ENCODE results near the gene MRPL51. TPM values are rescaled to one million over a fixed set of nuclear protein-coding genes. Genes with fewer than 3 reads are reported as not detected.
A peak's percentile ranks its signal among the peaks of the same experiment; 100 is the strongest.

MRPL51 gene
- total and polyA plus RNA-seq, 5 donors, result 180 to 233 (median 196) TPM

DNA sequence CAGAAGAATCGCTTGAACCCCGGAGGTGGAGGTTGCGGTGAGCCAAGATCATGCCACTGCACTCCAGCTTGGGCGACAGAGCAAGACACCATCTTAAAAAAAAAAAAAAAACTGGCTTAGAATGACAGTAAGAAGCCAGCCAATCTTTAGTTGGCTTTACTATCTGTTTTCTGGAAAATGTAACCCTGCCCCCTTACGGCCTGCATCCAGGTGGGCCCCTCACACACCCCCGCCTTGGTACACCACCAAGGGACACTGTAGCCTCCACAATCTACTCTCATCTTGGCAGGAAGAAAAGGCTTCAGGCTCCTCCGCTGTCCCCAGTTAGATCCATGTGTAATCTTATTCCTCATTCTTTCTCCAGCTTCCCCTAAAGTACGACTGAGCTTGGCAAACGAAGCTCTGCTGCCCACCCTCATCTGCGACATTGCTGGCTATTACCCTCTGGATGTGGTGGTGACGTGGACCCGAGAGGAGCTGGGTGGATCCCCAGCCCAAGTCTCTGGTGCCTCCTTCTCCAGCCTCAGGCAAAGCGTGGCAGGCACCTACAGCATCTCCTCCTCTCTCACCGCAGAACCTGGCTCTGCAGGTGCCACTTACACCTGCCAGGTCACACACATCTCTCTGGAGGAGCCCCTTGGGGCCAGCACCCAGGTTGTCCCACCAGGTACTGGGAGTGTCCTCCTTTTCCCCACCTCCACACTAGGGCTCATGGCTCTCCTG, 34.6 kb downstream of the MRPL51 start:
- Histone ChIP-seq H3K27ac (ENCODE audit: low read length) (no peak overlapping the region), H3K9me3 (ENCODE audit: control insufficient read depth, low read length) (no peaks in the 10 kb centered on the region), H3K4me1 (ENCODE audit: control insufficient read depth, insufficient read depth, low read length) (peaks cover 4% of the 10 kb centered on the region), H3K27me3 (ENCODE audit: control insufficient read depth, insufficient read depth) (no peaks in the 10 kb centered on the region), H3K4me3 (ENCODE audit: low read length) (no peak overlapping the region)
- intact Hi-C loops (cut with DNase I), result no loop called here
- no peak for ATAC-seq
- DNase-seq, result no peak
- 93% methylated on average over 14 of the region's 14 CpGs for WGBS

DNA sequence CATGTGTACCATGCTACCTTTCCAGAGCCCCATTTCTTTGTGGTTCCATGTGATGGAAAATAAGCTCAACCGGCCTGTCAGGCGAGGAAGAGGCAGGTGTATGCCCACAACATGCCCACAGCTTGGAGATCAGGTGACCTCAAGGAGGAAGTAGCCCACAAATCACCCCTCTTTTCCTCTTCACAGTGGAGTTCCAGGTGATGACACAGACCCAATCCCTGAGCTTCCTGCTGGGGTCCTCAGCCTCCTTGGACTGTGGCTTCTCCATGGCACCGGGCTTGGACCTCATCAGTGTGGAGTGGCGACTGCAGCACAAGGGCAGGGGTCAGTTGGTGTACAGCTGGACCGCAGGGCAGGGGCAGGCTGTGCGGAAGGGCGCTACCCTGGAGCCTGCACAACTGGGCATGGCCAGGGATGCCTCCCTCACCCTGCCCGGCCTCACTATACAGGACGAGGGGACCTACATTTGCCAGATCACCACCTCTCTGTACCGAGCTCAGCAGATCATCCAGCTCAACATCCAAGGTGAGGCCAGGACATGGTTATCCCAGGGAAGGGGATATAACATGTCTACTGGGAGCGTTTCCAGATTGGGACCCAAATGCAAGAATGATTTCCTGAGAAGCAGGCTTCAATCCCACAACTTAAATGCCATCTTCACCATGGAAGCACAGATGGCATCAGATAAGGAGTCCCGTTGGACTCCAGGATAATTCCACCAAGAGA, 35.7 kb downstream of the MRPL51 start:
- no peaks in the 10 kb centered on the region for H3K9me3 ChIP-seq (ENCODE audit: control insufficient read depth, low read length)
- DNase-seq, result no peak
- H3K4me3 ChIP-seq (ENCODE audit: low read length), result no peak overlapping the region
- no peak for ATAC-seq
- WGBS, result 92% methylated on average over 12 of the region's 12 CpGs
- H3K27me3 ChIP-seq (ENCODE audit: control insufficient read depth, insufficient read depth), result no peaks in the 10 kb centered on the region
- peaks cover 7% of the 10 kb centered on the region for H3K4me1 ChIP-seq (ENCODE audit: control insufficient read depth, insufficient read depth, low read length)
- intact Hi-C loops (cut with DNase I), result no loop called here
- H3K27ac ChIP-seq (ENCODE audit: low read length), result no peak overlapping the region

DNA sequence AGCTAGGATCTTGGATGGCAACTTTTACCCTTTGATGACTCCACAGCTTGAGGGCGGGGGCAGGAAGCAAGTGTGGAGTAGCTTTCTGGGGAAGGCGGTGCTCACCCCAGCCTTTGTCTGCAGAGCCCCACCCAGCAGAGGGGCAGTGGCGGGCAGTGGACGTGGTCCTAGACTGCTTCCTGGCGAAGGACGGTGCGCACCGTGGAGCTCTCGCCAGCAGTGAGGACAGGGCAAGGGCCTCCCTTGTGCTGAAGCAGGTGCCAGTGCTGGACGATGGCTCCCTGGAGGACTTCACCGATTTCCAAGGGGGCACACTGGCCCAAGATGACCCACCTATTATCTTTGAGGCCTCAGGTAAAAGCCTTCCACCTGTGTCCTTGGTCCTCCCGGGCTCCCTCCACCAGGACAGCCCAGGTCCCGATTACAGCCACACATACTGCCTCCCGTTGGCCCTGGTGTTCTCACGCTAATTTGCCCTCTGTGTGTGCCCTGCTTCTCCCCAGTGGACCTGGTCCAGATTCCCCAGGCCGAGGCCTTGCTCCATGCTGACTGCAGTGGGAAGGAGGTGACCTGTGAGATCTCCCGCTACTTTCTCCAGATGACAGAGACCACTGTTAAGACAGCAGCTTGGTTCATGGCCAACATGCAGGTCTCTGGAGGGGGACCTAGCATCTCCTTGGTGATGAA, 40.0 kb downstream of the MRPL51 start:
- intact Hi-C loops (cut with DNase I), result no loop called here
- DNase-seq (peak; percentile 65 to 82 (median 75)), ATAC-seq (peak; percentile 23 to 71)
- no peaks in the 10 kb centered on the region for H3K27me3 ChIP-seq (ENCODE audit: control insufficient read depth, insufficient read depth)
- no peaks in the 10 kb centered on the region for H3K9me3 ChIP-seq (ENCODE audit: control insufficient read depth, low read length)
- WGBS, result 48% methylated on average over 17 of the region's 17 CpGs
- peaks cover 3% of the 10 kb centered on the region for H3K4me1 ChIP-seq (ENCODE audit: control insufficient read depth, insufficient read depth, low read length)
- H3K4me3 ChIP-seq (ENCODE audit: low read length), result peak overlapping the region; percentile 57
- peak overlapping the region; percentile 99 for H3K27ac ChIP-seq (ENCODE audit: low read length)

DNA sequence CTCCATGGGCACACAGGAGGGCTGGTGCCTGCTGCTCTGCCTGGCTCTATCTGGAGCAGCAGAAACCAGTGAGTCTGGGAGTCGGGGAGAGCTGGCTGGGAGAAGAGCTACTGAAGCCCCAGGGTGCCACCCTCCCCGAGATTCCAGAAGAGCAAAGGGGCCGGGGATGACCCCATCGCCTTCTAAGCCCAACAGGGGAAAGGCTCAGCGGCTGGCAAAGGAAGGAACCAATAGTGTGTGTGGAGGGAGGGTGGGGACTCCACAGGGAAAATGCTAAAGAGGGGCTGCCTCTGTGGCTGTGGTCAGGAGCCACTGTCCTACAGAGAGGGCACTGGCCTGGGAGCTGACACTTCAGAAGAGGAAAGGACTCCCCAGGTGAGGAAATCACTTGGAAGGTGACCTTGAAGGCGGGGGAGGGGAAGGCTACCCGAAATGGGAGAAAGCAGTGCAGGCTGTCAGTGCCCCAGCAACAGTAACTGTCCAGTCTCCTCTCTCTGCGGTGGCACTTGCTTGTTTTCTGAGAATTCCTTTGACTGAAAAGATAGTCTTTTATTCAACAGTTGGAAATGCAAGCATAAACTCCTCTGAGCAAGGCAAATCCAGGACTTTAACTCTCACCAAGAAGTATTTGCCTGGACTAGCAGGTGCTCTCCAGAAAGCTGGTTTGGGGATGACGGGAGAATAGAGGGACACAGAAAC, 40.7 kb downstream of the MRPL51 start:
- H3K9me3 ChIP-seq (ENCODE audit: control insufficient read depth, low read length), result no peaks in the 10 kb centered on the region
- H3K4me1 ChIP-seq (ENCODE audit: control insufficient read depth, insufficient read depth, low read length), result peaks cover 3% of the 10 kb centered on the region
- no peaks in the 10 kb centered on the region for H3K27me3 ChIP-seq (ENCODE audit: control insufficient read depth, insufficient read depth)
- H3K27ac ChIP-seq (ENCODE audit: low read length), result peak overlapping the region; percentile 99
- intact Hi-C loops (cut with DNase I), result no loop called here
- ATAC-seq (peak; percentile 24 to 48), DNase-seq (peak in 1 of 3 donors; percentile 72)
- WGBS, result 9% methylated on average over 9 of the region's 9 CpGs
- peak overlapping the region; percentile 57 for H3K4me3 ChIP-seq (ENCODE audit: low read length)

DNA sequence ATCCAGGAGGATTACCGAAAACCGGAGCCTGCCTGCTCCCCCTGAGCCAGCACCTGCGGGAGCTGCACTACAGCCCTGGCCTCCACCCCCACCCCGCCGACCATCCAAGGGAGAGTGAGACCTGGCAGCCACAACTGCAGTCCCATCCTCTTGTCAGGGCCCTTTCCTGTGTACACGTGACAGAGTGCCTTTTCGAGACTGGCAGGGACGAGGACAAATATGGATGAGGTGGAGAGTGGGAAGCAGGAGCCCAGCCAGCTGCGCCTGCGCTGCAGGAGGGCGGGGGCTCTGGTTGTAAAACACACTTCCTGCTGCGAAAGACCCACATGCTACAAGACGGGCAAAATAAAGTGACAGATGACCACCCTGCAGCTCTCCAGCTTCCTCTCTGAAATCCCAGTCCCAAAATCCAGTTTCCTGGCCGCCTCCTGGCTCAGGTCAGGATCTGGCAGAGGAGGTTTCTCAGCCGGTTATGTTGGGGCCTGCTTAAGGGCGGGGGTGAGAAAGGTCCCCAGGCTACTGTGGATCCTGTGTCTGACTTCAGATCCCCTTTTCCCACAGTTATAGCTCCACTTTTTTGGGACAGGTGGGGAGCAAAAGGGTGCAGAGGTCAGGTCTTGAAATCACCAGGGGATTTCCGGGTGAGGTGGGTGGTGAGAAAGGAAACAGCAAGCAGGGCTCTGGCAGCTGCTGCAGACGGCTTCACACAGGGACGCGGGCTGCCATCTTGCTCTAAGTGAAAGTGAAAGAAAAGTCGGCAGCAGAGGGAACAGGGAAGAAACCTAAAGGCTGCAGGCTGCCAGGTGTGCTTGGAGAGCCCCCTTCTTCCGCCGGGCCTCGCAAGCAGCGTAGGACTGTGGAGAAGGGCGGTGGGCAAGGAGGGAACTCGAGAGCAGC, 41.5 kb downstream of the MRPL51 start, which contains the start of gene TAPBPL:
Gene TAPBPL, plus strand, starts transcription at position 695 of the 897 bp plus-strand sequence. CDS start 207 bp downstream, outside the sequence.
- intact Hi-C loops (cut with DNase I), result no loop called here
- DNase-seq (peak; percentile 86 to 95 (median 94)), ATAC-seq (peak; percentile 93 to 95)
- H3K27me3 ChIP-seq (ENCODE audit: control insufficient read depth, insufficient read depth), result no peaks in the 10 kb centered on the region
- H3K4me1 ChIP-seq (ENCODE audit: control insufficient read depth, insufficient read depth, low read length), result peaks cover 3% of the 10 kb centered on the region
- H3K27ac ChIP-seq (ENCODE audit: low read length), result peak within 1 kb of the TSS; percentile 99
- H3K4me3 ChIP-seq (ENCODE audit: low read length), result peak within 1 kb of the TSS; percentile 57
- no peaks in the 10 kb centered on the region for H3K9me3 ChIP-seq (ENCODE audit: control insufficient read depth, low read length)
- WGBS, result 2% methylated on average over 27 of the region's 27 CpGs

DNA sequence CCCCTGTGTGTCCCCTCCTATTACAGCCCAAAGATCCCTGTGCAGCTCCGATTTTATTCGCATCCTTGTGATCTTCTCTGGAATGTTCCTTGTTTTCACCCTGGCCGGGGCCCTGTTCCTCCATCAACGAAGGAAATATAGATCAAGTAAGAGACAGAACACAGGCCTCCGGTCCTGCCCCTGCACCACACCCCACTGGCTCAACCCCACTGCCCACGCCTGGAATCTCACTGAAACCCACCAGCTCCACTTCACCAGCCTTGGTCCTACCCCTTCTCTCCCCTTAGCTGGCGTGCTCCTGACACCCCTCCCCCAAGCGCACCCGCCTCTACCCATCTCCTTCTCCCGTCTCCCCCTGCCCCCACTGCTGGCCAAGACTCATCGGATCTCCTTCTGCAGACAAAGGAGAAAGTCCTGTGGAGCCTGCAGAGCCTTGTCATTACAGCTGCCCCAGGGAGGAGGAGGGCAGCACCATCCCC, 42.2 kb downstream of the MRPL51 start:
- Histone ChIP-seq H3K27me3 (ENCODE audit: control insufficient read depth, insufficient read depth) (no peaks in the 10 kb centered on the region), H3K27ac (ENCODE audit: low read length) (peak overlapping the region; percentile 99), H3K4me3 (ENCODE audit: low read length) (peak overlapping the region; percentile 57), H3K4me1 (ENCODE audit: control insufficient read depth, insufficient read depth, low read length) (peaks cover 3% of the 10 kb centered on the region), H3K9me3 (ENCODE audit: control insufficient read depth, low read length) (no peaks in the 10 kb centered on the region)
- DNase-seq (peak in 1 of 3 donors; percentile 68), ATAC-seq (peak in 1 of 2 donors; percentile 12)
- WGBS, result 10% methylated on average over 11 of the region's 11 CpGs
- intact Hi-C loops (cut with DNase I), result no loop called here

DNA sequence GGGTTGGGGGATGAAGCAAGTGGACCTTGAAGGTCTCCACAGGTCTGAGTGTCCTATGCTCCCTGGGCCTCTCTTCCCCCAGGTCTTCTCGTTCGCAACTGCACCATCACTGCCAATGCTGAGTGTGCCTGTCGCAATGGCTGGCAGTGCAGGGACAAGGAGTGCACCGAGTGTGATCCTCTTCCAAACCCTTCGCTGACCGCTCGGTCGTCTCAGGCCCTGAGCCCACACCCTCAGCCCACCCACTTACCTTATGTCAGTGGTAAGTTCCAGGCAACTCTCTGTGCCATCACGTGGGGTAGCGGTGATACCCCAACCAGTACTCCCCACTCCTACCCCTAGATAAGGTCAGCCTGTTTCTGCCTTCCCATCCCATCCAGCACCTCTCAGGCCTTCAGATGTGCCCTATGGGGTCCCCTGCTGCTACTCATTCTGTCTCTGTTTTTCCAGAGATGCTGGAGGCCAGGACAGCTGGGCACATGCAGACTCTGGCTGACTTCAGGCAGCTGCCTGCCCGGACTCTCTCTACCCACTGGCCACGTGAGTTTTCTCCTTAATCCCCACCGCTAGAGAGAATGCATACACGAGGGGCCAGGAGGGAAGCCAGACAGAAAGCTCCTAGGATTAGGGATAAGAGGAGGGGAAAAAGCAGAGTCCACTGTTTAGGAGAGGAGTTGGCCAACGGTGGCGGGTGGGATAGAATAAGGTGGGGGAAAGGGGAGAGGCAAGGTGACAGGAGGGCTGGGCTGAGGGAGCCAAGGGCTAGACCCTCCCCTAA, 42.8 kb downstream of the MRPL51 start:
- WGBS, result 69% methylated on average over 16 of the region's 16 CpGs
- Histone ChIP-seq H3K4me3 (ENCODE audit: low read length) (peak overlapping the region; percentile 57), H3K27me3 (ENCODE audit: control insufficient read depth, insufficient read depth) (no peaks in the 10 kb centered on the region), H3K9me3 (ENCODE audit: control insufficient read depth, low read length) (no peaks in the 10 kb centered on the region), H3K4me1 (ENCODE audit: control insufficient read depth, insufficient read depth, low read length) (peaks cover 3% of the 10 kb centered on the region), H3K27ac (ENCODE audit: low read length) (peak overlapping the region; percentile 99)
- intact Hi-C loops (cut with DNase I), result no loop called here
- no peak for ATAC-seq
- DNase-seq, result no peak

DNA sequence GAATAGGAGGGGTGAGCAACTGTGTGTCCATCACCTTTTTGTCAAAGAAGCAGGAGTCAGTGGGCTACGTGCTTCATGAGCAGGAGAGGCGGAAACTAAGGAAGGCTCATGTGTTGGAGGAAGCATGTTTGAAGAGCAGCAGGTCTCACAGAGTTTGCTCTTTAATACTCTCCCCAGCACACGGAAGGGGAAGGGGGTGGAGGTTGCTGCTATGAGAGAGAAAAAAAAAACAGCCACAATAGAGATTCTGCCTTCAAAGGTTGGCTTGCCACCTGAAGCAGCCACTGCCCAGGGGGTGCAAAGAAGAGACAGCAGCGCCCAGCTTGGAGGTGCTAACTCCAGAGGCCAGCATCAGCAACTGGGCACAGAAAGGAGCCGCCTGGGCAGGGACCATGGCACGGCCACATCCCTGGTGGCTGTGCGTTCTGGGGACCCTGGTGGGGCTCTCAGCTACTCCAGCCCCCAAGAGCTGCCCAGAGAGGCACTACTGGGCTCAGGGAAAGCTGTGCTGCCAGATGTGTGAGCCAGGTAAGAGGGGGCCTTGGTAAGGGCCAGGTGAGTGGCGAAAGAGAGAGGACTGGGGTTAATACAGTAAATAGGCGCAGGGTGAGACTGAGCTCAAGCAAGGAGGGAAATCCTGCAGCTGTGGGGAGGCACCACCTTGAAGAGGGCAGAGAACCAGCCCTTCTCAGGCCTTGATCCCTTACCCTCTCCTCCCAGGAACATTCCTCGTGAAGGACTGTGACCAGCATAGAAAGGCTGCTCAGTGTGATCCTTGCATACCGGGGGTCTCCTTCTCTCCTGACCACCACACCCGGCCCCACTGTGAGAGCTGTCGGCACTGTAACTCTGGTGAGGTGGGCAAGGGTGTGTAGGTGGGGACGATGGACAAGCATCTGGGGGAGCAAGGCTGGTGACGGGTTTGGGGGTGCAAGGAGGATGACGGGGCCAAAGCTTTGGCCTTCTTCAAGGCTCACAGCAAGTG, 48.1 kb downstream of the MRPL51 start, which contains the start of gene CD27:
Gene CD27, plus strand, starts transcription at position 252 of the 985 bp plus-strand sequence. Its CDS starts 141 bp downstream, at position 393.
- Histone ChIP-seq H3K4me3 (ENCODE audit: low read length) (no peak within 1 kb of the TSS), H3K27me3 (ENCODE audit: control insufficient read depth, insufficient read depth) (no peaks in the 10 kb centered on the region), H3K4me1 (ENCODE audit: control insufficient read depth, insufficient read depth, low read length) (no peaks in the 10 kb centered on the region), H3K27ac (ENCODE audit: low read length) (no peak within 1 kb of the TSS), H3K9me3 (ENCODE audit: control insufficient read depth, low read length) (no peaks in the 10 kb centered on the region)
- DNase-seq, result no peak
- 86% methylated on average over 16 of the region's 16 CpGs for WGBS
- intact Hi-C loops (cut with DNase I), result no loop called here
- ATAC-seq, result peak in 1 of 2 donors; percentile 20
